Parathyroid adenoma (tissue), 2 donors: ENCODE measurements around the gene NRSN1.
"Not testable (repeated sequence)": the region's sequence is repeated elsewhere in the genome, so short reads cannot be mapped to it uniquely, and the experiment has no call there.

Source experiments
- H2AFZ ChIP-seq: fragments of 300-600 bp; sonication (generic); one replicate; pipeline ENCODE4 v1.7.0; 2017; ENCODE audit warnings: antibody characterized with exemption, mild to moderate bottlenecking
- H3K27ac ChIP-seq: fragments of 300-600 bp; sonication (generic); one replicate; pipeline ENCODE4 v1.7.0; 2017
- H3K27me3 ChIP-seq: fragments of 300-600 bp; sonication (generic); one replicate; pipeline ENCODE4 v1.7.0; 2017; ENCODE audit warnings: low read length; ENCODE audit not compliant: control insufficient read depth, insufficient read depth
- H3K36me3 ChIP-seq: fragments of 300-600 bp; sonication (generic); one replicate; pipeline ENCODE4 v1.7.0; 2017; ENCODE audit warnings: low read length; ENCODE audit not compliant: control insufficient read depth, insufficient read depth
- H3K4me1 ChIP-seq: fragments of 300-600 bp; sonication (generic); one replicate; pipeline ENCODE4 v1.7.0; 2017; ENCODE audit warnings: control low read depth
- H3K4me2 ChIP-seq: fragments of 300-600 bp; sonication (generic); one replicate; pipeline ENCODE4 v1.7.0; 2017; ENCODE audit warnings: low read length
- H3K4me3 ChIP-seq: fragments of 300-600 bp; sonication (generic); one replicate; pipeline ENCODE4 v1.7.0; 2017; ENCODE audit warnings: low read depth, low read length
- H3K79me2 ChIP-seq: fragments of 300-600 bp; sonication (generic); one replicate; pipeline ENCODE4 v1.7.0; 2017; ENCODE audit warnings: control low read depth
- H3K9ac ChIP-seq: fragments of 300-600 bp; sonication (generic); one replicate; pipeline ENCODE4 v1.7.0; 2017; ENCODE audit warnings: mild to moderate bottlenecking
- H3K9me3 ChIP-seq: fragments of 300-600 bp; sonication (generic); one replicate; pipeline ENCODE4 v1.7.0; 2017; ENCODE audit warnings: low read length; ENCODE audit not compliant: control insufficient read depth
- TF ChIP-seq, protein P1 (sequence below): fragments of 300-600 bp; sonication (generic); IDR thresholded peaks from one replicate; pipeline ENCODE4 v1.7.0; 2017; ENCODE audit warnings: antibody characterized with exemption, mild to moderate bottlenecking
- donor health status: primary hyperparathyroidism.

Gene NRSN1

DNA sequence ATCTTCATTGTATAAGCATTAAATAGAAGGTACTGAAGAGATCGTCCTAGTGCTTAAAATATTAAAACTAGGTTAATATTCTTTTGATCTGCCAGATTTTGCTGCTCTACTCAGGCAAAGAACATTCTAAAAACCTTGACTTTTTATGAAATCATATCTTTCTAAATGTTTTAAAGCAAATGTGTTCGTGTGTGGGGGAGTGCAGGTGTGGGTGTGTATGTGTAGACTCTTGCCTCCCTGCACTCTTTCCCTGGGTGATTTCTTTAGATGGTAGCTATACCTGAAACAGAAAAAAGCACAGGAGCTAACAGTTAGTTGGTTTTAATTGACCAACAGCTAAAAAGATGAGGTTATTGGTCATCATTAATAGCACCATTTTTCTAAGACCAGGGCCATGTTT, 5.7 kb downstream of the NRSN1 start:
- Histone ChIP-seq H3K4me2 (no peak overlapping the region), H3K9me3 (no peaks in the 10 kb centered on the region), H3K79me2 (no peaks in the 10 kb centered on the region), H3K36me3 (no peaks in the 10 kb centered on the region), H3K9ac (no peak overlapping the region), H3K27me3 (no peaks in the 10 kb centered on the region), H2AFZ (no peak overlapping the region), H3K4me3 (no peak overlapping the region), H3K4me1 (peaks cover 5% of the 10 kb centered on the region), H3K27ac (no peak overlapping the region)
- TF ChIP-seq, protein P1, sequence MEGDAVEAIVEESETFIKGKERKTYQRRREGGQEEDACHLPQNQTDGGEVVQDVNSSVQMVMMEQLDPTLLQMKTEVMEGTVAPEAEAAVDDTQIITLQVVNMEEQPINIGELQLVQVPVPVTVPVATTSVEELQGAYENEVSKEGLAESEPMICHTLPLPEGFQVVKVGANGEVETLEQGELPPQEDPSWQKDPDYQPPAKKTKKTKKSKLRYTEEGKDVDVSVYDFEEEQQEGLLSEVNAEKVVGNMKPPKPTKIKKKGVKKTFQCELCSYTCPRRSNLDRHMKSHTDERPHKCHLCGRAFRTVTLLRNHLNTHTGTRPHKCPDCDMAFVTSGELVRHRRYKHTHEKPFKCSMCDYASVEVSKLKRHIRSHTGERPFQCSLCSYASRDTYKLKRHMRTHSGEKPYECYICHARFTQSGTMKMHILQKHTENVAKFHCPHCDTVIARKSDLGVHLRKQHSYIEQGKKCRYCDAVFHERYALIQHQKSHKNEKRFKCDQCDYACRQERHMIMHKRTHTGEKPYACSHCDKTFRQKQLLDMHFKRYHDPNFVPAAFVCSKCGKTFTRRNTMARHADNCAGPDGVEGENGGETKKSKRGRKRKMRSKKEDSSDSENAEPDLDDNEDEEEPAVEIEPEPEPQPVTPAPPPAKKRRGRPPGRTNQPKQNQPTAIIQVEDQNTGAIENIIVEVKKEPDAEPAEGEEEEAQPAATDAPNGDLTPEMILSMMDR, result no peak

GRCh38 chr6:24139080-24139479, 13.1 kb downstream of the NRSN1 start:
- Histone ChIP-seq H3K79me2 (no peaks in the 10 kb centered on the region), H3K36me3 (no peaks in the 10 kb centered on the region), H3K27me3 (no peaks in the 10 kb centered on the region), H2AFZ (no peak overlapping the region), H3K4me3 (no peak overlapping the region), H3K9me3 (no peaks in the 10 kb centered on the region), H3K4me2 (no peak overlapping the region), H3K9ac (no peak overlapping the region), H3K27ac (no peak overlapping the region), H3K4me1 (no peaks in the 10 kb centered on the region)
- TF ChIP-seq, protein P1, result no peak

GRCh38 chr6:24139639-24140038, 13.6 kb downstream of the NRSN1 start:
- H2AFZ ChIP-seq, result no peak overlapping the region
- H3K27ac ChIP-seq, result no peak overlapping the region
- no peaks in the 10 kb centered on the region for H3K27me3 ChIP-seq
- H3K4me2 ChIP-seq, result no peak overlapping the region
- H3K4me3 ChIP-seq, result no peak overlapping the region
- H3K79me2 ChIP-seq, result no peaks in the 10 kb centered on the region
- H3K9ac ChIP-seq, result no peak overlapping the region
- no peaks in the 10 kb centered on the region for H3K4me1 ChIP-seq
- no peaks in the 10 kb centered on the region for H3K36me3 ChIP-seq
- no peaks in the 10 kb centered on the region for H3K9me3 ChIP-seq
- TF ChIP-seq, protein P1, result no peak

GRCh38 chr6:24140591-24140990, 14.6 kb downstream of the NRSN1 start:
- H3K27ac ChIP-seq, result no peak overlapping the region
- no peak overlapping the region for H2AFZ ChIP-seq
- no peak overlapping the region for H3K4me2 ChIP-seq
- H3K36me3 ChIP-seq, result no peaks in the 10 kb centered on the region
- no peak overlapping the region for H3K9ac ChIP-seq
- no peaks in the 10 kb centered on the region for H3K27me3 ChIP-seq
- no peaks in the 10 kb centered on the region for H3K79me2 ChIP-seq
- TF ChIP-seq, protein P1, result no peak
- no peaks in the 10 kb centered on the region for H3K9me3 ChIP-seq
- H3K4me3 ChIP-seq, result no peak overlapping the region
- no peaks in the 10 kb centered on the region for H3K4me1 ChIP-seq

GRCh38 chr6:24142733-24143132, 16.7 kb downstream of the NRSN1 start:
- H3K27ac ChIP-seq, H3K36me3 ChIP-seq, H3K4me2 ChIP-seq, H3K9me3 ChIP-seq, H3K27me3 ChIP-seq, H3K4me1 ChIP-seq, H3K79me2 ChIP-seq, H2AFZ ChIP-seq, H3K4me3 ChIP-seq, H3K9ac ChIP-seq: not testable (repeated sequence)
